ENCODE results near the gene NUMB.

The NUMB gene

GRCh38 chr14:73258845-73259611, 199.3 kb downstream of the NUMB start:
- no peak for DNase-seq

GRCh38 chr14:73258076-73258475, 200.3 kb downstream of the NUMB start:
- no peak for DNase-seq

- no peak for DNase-seq
These were observed 202.6 kb downstream of the NUMB start for GRCh38 chr14:73255693-73256225.

GRCh38 chr14:73255005-73255400, 203.3 kb downstream of the NUMB start:
- DNase-seq = no peak

- no peak for DNase-seq
These were observed 203.9 kb downstream of the NUMB start for GRCh38 chr14:73254247-73255004.

GRCh38 chr14:73253721-73254120, 204.6 kb downstream of the NUMB start:
- DNase-seq = no peak

DNA sequence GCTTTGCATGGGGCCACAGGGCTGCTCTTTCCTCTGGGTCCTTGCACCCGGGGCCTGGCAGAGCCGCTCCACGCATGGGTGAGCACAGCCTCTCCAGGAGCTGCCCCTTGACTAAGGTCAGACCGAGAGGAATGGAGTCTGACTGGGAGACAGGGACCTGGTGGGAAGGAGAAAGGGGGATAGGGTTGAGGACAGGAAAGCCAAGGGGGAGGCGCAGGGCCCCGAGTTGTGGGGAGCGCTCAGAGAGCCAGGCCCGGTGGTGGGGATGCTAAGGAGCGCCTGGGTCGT, 205.1 kb downstream of the NUMB start:
- no peak for DNase-seq

GRCh38 chr14:73252491-73253322, 205.6 kb downstream of the NUMB start:
- no peak for DNase-seq

DNA sequence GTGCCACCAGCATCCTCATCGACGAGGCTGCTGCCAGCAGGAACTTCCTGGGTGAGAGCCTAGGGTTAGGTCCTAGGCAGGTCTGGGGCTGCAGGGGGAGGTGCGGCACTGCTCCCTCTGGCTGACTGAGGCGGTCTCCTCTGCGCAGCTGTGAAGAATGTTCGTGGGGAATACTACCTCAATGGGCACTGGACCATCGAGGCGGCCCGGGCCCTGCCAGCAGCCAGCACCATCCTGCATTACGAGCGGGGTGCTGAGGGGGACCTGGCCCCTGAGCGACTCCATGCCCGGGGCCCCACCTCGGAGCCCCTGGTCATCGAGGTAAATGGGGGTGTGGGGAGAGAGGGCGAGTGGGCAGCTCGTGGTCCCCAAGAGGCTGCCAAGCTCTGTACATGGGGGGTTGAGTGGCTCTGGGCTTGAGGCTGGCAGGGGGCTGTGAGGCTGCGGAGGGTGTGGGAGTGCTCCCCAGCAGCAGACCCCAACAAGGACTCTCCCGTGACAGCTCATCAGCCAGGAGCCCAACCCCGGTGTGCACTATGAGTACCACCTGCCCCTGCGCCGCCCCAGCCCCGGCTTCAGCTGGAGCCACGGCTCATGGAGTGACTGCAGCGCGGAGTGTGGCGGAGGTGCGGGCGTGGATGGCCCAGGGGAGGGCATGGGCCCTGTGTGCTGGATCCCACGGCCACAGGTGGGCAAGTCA, 206.7 kb downstream of the NUMB start:
- DNase-seq = no peak

- no peak for DNase-seq
These were observed 207.4 kb downstream of the NUMB start for GRCh38 chr14:73250781-73251500.

DNA sequence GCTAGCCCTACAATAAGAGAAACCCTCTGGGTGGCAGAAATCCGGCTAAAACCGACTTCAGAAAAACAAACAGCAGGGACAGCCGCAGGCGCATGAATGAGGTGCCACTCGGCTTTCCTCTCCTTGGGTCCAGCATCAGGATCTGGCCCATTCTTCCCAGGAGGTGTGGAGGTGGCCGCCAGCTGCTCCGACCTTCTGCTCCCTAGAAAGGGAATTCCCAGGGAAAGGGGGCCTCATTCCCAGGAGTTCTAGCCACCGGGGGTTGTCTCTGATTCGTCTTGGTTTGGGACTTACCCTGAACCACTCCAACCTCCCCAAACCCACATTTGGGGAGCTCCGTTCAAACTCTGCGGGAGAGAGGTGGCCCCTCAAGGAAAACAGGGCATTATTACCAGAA, 208.0 kb downstream of the NUMB start:
- no peak for DNase-seq

GRCh38 chr14:73249564-73250316, 208.6 kb downstream of the NUMB start:
- DNase-seq = no peak

- DNase-seq = no peak
These were observed 209.2 kb downstream of the NUMB start for GRCh38 chr14:73249108-73249507.

DNA sequence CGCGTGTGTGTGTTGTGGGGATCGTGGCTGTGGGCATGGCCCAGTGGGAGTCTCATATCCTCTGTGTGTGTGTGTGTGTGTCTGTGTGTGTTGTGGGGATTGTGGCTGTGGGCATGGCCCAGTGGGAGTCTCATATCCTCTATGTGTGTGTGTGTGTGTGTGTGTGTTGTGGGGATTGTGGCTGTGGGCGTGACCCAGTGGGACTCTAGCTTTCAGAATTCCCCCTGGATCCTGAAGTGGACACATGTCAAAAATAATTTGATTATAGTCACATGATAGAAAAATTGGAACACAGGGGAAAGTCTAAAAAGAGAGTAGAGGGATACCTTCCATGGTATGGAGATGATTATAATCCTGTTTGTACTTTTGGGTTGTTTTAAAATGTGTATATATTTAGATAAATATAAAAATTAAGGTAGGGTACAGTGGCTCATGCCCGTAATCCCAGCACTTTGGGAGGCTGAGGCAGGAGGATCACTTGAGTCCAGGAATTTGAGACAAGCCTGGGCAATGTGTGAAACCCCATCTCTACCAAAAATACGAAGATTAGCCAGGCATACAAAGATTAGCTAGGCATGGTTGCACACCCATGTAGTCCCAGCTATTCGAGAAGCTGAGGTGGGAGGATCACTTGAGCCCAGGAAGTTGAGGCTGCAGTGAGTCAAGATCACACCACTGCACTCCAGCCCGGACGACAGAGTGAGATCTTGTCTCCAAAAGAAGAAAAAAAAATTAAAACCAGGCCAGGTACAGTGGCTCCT, 210.1 kb downstream of the NUMB start:
- DNase-seq = no peak

DNA sequence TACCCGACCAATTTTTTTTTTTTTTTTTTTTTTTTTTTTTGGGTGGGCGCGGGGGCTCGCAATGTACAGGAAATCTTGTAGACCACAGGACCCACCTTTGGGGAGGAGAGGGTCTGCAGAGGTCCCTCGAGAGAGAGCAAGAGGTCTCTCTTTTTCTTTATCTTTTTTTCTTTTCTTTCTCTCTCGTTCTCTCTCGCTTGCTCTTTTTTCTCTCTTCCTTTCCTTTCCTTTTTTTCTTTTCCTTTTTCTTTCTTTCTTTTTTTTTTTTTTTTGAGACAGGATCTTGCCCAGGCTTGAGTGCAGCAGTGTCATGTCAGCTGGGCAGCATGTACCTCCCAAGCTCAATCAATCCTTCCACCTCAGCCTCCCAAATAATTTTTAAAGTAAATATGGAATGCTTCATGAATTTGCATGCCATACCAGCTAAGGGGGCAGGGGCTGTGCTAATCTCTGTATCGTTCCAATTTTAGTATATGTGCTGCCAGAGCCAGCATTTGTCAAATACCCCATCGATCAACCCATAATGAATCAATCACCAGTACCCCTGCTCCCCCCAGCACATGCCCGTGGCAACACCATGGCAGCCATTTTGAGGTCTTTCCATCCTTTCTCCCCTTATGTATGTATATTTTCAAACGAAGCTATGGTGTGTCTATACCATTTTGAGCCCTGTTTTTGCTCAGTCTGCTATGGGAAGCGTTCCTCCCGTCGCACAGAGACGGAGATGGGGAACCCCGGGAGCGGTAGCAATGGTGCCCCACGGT, 211.8 kb downstream of the NUMB start:
- no peak for DNase-seq

DNA sequence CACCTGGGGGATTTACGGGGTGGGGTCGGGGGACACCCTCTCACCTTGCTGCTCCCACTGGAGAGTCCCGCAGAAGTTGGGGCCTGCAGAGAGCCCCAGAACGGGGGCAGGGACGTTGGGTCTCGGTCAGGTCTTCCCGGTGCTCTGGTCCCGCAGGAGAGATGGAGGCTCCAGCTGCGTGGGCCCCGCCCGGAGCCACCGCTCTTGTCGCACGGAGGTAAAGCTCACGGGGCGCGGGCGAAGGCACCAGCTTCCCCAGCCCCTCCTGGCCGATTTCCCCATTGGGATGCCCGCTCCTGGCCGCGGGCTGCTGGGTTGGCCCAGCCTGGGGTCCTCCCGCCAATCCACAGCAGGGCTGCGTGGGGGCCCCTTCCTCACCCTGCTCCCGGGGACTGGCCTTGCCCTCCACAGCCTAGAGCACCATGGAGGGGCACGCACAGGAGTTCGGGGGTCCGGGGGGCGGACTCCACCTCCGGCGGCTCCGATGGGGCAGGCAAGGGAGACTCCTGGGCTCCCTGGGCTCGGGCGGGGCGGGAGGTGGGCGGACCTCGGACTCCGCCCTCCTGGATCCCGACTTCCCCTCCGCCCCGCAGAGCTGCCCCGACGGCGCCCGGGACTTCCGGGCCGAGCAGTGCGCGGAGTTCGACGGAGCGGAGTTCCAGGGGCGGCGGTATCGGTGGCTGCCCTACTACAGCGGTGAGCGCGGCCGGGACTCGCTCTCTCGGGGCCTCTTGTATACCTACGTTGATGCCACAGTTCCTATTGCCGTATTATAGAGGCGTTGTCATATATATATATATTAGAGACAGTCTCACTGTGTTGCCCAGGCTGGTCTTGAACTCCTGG, 212.6 kb downstream of the NUMB start:
- peak in 1 of 4 experiments; percentile 15 for DNase-seq

DNA sequence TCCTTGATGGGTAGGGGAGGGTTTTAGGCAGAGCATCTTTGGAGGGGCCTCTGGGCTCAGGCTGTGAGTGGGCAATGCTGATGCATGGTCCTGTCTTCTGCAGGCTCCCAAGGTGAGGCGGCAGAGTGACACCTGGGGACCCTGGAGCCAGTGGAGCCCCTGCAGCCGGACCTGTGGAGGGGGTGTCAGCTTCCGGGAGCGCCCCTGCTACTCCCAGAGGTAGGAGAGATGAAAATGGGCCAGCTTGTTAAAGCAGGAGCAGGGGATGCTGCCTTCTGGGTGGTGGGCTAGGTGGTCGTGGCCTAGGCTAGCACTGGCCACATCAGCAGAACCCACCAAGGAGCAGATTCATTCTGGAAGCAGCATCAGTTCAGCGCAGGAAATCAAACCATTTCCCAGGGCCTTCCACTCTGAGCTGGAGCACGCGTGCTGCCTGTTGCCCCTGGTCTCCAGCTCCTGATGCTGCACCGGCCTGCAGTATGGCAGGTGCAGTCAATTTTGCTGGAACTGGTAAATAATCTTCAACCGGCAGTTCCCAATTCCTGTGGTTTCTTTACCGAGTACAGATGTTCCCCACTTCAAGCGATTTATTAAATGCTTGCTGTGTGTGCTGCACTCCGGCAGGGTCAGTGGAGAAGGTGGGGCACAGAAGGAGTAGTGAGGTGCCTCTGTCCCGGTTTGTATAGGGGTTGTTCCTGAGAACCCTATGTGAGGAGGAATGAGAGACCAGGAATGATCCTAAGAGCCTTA, 213.6 kb downstream of the NUMB start:
- no peak for DNase-seq

DNA sequence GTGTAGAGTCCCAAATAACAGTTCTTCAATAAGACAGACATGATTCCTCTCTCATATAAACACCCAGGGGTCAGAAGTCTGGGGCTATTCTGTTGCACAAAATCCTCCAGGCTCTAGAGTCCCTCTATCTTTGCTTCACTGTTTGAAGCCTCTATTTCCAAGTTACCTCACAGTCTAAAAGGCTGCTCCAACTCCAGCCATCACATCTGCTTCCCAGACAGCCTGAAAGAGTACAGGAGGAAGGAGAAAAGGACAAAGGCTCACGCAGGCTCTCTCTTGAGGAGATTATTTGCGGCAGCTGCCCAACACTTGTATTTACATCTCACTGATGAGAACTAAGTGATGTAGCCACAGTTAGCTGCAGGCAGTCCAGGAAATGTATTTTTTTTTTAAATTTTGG, 214.6 kb downstream of the NUMB start:
- DNase-seq = no peak
